ENCODE data around the gene MYH16.

- TF ChIP-seq, protein P1, sequence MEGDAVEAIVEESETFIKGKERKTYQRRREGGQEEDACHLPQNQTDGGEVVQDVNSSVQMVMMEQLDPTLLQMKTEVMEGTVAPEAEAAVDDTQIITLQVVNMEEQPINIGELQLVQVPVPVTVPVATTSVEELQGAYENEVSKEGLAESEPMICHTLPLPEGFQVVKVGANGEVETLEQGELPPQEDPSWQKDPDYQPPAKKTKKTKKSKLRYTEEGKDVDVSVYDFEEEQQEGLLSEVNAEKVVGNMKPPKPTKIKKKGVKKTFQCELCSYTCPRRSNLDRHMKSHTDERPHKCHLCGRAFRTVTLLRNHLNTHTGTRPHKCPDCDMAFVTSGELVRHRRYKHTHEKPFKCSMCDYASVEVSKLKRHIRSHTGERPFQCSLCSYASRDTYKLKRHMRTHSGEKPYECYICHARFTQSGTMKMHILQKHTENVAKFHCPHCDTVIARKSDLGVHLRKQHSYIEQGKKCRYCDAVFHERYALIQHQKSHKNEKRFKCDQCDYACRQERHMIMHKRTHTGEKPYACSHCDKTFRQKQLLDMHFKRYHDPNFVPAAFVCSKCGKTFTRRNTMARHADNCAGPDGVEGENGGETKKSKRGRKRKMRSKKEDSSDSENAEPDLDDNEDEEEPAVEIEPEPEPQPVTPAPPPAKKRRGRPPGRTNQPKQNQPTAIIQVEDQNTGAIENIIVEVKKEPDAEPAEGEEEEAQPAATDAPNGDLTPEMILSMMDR (IDR thresholded peaks at IDR 0.05; ENCODE audit: poor library complexity, severe bottlenecking): no peak
- TF ChIP-seq POLR2AphosphoS5 (IDR thresholded peaks at IDR 0.05) (no peak), RAD21 (conservative IDR thresholded peaks at IDR 0.05) (no peak), EZH2 (IDR thresholded peaks at IDR 0.05; ENCODE audit: borderline replicate concordance, insufficient read depth, low read length, poor library complexity, severe bottlenecking) (no peak), REST (IDR thresholded peaks at IDR 0.05; ENCODE audit: borderline replicate concordance) (no peak), EP300 (conservative IDR thresholded peaks at IDR 0.05; ENCODE audit: poor library complexity, severe bottlenecking) (no peak)
Measured at GRCh38 chr7:99268577-99268908, 4.1 kb upstream of the MYH16 start.

All from neural cell (in vitro differentiated cells).